ENCODE data around the gene B3GNT9. TPM values are rescaled to one million over a fixed set of nuclear protein-coding genes. Genes with fewer than 3 reads are reported as not detected.

Gene B3GNT9
- total RNA-seq, 1 donor from 2014 or later, result 7.8 TPM

DNA sequence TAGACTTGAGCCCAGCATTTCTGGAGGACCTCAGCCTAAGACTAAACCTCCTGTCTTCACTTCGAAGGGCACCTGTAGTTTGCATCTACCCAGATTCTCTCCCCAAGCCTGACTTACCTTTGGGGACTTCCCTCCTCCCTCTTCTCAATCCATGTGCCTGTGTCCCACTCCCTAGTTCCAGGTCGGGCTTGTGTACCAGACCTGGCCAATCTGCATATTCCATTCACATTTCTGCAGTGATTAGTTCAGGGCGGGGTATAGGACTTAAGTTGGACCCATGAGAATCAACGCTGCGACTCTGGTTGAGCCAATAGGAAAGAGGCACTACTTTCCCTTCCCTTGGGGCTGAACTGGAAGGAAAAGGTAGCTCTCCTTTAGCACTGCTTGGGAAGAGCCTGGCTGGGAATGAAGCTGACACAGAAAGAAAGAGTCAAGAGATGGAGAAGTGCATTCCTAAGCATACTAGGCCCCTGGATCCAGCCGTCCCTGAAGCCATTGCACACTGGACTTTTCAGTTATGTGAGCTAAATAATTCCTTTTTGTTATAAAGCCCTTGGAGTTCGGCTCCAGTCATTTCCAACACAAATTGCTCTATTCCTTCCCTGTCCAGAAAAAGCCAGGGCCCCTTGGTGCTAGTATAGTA is 6.4 kb upstream of the B3GNT9 start:
- intact Hi-C loops (cut with micrococcal nuclease), result loop anchor here (5.0 kb wide), 1 partner anchor 180 kb away; no protein-coding TSS in a partner anchor
- ATAC-seq (no peak), DNase-seq (no peak)

GRCh38 chr16:67156143-67156844 is 5.5 kb upstream of the B3GNT9 start:
- DNase-seq (no peak), ATAC-seq (no peak)
- intact Hi-C loops (cut with micrococcal nuclease), result loop anchor here (5.0 kb wide), 1 partner anchor 179 kb away; no protein-coding TSS in a partner anchor

GRCh38 chr16:67155295-67156142 is 4.7 kb upstream of the B3GNT9 start:
- DNase-seq, result peak; percentile 90
- intact Hi-C loops (cut with micrococcal nuclease), result loop anchor here (5.0 kb wide), 1 partner anchor 178 kb away; no protein-coding TSS in a partner anchor

GRCh38 chr16:67154578-67155294 is 3.9 kb upstream of the B3GNT9 start:
- ATAC-seq (no peak), DNase-seq (no peak)
- intact Hi-C loops (cut with micrococcal nuclease), result loop anchor here (5.0 kb wide), 1 partner anchor 177 kb away; no protein-coding TSS in a partner anchor

More at GRCh38 chr16:67155295-67156142, 4.7 kb upstream of the B3GNT9 start:
- ATAC-seq, result peak; percentile 61

GRCh38 chr16:67151431-67152097 is 766 bp upstream of the B3GNT9 start:
- DNase-seq (no peak), ATAC-seq (no peak)
- intact Hi-C loops (cut with micrococcal nuclease), result no loop called here

GRCh38 chr16:67150047-67150832 is 558 bp downstream of the B3GNT9 start:
- DNase-seq, result peak; percentile 74
- intact Hi-C loops (cut with micrococcal nuclease), result no loop called here
- peak; percentile 66 for ATAC-seq

GRCh38 chr16:67149276-67150046 is 1.3 kb downstream of the B3GNT9 start:
- ATAC-seq, result no peak
- intact Hi-C loops (cut with micrococcal nuclease), result no loop called here

DNA sequence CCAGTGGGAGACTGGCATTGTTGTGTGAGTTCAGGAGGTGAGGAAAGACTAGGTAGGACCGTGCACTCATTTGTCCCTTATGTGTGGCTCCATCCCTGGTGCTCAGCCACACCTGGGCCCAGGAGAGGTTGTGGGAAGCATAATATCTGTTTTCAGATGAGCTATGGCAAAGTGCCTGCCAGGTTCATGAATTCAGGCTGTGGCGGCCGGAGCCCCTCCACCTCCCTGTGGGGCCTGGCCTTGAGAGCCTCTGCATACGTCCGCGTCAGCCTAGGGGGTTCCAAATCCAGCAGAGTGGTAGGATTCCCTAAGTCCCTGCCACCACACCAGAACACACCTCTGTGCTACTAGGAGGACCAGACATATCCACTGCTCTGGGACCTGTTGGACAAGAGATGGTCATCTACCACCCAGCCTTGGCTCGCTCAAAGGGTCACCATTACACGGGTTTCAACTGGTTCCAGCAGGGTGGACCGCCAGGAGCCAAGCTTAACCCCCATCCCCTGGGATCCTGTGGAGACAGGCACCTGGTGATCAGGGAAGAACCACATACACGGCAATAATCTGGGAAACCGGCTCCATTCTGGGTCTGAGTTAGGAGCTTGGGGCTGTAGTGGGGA is 2.0 kb downstream of the B3GNT9 start:
- DNase-seq (no peak), ATAC-seq (no peak)
- intact Hi-C loops (cut with micrococcal nuclease), result no loop called here

More at GRCh38 chr16:67149276-67150046, 1.3 kb downstream of the B3GNT9 start:
- no peak for DNase-seq

GRCh38 chr16:67148221-67148620 is 2.6 kb downstream of the B3GNT9 start:
- ATAC-seq, result no peak
- intact Hi-C loops (cut with micrococcal nuclease), result no loop called here
- no peak for DNase-seq

DNA sequence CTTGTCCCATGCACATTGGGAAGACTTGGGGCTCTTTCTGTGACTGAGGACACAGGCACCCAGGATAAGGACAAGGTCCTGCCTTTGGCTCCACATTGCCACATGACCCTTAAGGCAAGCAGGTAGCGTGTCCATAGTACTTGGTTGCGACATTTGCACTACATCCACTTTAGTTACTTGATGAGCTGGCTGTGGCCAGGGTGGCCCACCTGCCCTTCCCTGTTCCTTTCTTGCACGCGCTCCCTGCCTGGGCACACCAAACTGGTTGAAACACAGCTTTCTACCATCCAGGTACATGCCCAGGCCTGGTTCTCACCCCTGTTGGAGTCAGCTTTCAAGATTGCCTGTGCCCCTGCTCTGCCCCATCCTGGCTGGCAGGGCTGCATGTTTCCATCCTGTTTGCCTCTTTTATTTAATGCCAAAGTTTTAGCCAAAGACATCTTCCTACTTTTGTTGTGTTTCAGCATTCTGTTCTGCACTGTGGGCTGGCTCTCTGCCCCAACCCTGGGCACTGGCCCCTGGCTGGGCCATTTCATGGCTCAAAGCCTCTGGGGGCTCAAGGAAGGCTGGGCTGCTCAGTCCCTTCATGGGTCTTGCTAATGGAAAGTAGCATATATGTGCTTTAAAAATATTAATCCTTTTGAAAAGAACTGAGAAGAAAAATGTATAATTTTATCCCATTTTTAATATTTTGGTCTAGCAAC is 3.2 kb downstream of the B3GNT9 start:
- DNase-seq (no peak), ATAC-seq (no peak)
- intact Hi-C loops (cut with micrococcal nuclease), result no loop called here

DNA sequence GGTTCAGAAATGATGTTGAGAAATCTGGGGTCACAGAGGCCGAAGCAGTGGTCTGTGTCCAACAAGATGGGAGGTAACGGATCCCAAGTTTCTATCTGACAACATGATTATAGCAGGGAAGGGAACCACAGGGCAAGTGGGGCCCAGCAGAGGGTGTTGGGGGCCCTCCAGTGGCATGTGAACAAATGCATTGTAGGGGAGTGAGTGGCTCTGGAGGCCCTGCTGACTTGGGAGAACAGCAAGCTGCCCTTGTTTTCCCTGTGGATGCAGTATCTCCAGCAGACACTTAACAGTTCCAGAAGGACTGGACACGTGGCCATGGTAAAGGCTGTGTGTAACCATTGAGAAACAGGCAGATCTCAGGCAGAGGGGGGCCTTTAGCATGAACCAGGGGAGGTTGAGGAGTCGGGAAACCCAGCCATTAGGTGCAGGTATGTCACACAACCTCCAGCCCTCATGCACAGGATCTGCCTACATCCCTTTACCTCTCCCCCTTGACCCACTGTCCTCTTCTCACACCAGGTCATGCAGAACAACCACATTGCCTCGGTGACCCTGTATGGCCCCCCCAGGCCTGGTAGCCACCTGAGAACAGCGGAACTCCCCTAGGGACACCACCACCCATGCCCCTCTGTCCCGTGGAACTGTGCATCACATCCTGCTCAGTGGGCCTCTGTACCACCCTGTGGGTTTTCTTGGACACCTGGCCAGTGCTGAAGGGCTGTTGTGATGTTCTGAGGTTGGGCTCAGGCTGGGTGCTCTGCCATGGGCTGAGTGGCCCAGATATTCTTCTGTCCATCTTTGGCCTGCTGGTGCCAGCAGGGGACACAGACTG is 4.1 kb downstream of the B3GNT9 start:
- DNase-seq (no peak), ATAC-seq (no peak)
- intact Hi-C loops (cut with micrococcal nuclease), result no loop called here

DNA sequence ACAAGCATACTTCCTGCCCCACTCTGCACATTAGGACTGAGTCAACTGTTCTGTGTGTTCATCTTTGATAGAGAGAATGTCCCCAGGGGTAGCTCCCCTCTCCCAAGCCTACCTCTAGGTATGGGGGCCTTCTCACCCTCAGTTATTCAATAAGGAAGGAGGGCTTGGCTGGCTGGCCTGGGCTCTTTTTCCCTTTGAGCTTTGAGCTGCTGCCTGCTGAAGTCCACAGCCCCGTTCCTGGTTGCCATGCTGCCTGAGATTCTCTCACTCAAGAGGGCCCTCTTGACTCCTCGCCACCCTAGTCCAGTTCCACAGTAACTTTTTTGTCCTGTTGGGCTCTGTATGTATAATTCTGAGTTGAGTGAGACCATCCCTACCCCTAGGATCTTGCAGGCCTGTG is 5.1 kb downstream of the B3GNT9 start:
- intact Hi-C loops (cut with micrococcal nuclease), result no loop called here
- ATAC-seq, result no peak
- no peak for DNase-seq

GRCh38 chr16:67144943-67145342 is 5.9 kb downstream of the B3GNT9 start:
- ATAC-seq (no peak), DNase-seq (no peak)
- intact Hi-C loops (cut with micrococcal nuclease), result no loop called here

DNA sequence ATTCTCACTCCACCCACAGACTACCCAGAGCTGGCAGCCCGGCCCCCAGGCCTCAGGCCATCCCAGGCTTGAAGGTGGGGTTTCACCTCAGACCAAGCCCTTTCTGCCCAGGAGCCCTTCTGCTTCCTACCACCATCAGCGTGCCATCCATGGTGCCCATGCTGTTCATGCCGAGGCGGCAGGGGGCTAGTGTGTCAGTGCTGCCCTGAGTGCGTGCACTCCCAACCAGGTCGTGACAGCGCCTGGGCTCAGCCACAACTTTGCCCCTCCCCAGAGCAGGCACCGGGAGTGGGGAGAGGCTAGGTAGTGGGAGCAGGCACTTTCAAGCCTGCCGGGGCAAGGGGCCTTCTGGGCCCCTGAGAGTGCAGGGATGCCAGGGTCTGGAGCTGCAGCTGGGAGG is 8.5 kb downstream of the B3GNT9 start:
- intact Hi-C loops (cut with micrococcal nuclease), result no loop called here
- DNase-seq (no peak), ATAC-seq (no peak)

GRCh38 chr16:67141391-67141790 is 9.4 kb downstream of the B3GNT9 start:
- intact Hi-C loops (cut with micrococcal nuclease), result no loop called here
- DNase-seq (no peak), ATAC-seq (no peak)

Measured in left ventricle myocardium superior (tissue), 1 donor.